GM12801 (cell line): ENCODE measurements around the gene AKAP8L.

ENCODE experiments used
- TF ChIP-seq, protein P1 (sequence below): IDR thresholded peaks from one replicate; pipeline ENCODE4 v1.5.1; 2011; ENCODE audit warnings: control low read depth; ENCODE audit not compliant: insufficient read length; ENCODE audit errors: extremely low read depth

The AKAP8L gene

DNA sequence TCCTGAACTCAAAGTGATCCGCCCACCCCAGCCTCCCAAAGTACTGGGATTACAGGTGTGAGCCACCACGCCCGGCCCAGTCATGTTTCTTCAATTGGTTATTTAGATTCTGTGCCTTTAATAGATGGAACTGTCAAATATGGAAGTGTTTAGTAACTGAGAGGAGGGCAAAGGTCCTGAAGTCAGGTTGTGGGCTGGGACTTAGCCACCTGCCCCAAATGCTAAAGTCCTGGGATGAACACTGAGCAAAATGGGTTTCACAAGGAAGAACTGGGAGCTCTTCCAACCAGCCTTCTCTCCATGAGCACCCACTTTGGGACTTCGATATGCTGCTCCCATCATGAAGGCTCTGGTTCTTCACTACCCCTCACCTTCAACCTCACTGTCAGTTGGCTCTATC is 60.9 kb downstream of the AKAP8L start:
- TF ChIP-seq, protein P1, sequence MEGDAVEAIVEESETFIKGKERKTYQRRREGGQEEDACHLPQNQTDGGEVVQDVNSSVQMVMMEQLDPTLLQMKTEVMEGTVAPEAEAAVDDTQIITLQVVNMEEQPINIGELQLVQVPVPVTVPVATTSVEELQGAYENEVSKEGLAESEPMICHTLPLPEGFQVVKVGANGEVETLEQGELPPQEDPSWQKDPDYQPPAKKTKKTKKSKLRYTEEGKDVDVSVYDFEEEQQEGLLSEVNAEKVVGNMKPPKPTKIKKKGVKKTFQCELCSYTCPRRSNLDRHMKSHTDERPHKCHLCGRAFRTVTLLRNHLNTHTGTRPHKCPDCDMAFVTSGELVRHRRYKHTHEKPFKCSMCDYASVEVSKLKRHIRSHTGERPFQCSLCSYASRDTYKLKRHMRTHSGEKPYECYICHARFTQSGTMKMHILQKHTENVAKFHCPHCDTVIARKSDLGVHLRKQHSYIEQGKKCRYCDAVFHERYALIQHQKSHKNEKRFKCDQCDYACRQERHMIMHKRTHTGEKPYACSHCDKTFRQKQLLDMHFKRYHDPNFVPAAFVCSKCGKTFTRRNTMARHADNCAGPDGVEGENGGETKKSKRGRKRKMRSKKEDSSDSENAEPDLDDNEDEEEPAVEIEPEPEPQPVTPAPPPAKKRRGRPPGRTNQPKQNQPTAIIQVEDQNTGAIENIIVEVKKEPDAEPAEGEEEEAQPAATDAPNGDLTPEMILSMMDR = no peak

DNA sequence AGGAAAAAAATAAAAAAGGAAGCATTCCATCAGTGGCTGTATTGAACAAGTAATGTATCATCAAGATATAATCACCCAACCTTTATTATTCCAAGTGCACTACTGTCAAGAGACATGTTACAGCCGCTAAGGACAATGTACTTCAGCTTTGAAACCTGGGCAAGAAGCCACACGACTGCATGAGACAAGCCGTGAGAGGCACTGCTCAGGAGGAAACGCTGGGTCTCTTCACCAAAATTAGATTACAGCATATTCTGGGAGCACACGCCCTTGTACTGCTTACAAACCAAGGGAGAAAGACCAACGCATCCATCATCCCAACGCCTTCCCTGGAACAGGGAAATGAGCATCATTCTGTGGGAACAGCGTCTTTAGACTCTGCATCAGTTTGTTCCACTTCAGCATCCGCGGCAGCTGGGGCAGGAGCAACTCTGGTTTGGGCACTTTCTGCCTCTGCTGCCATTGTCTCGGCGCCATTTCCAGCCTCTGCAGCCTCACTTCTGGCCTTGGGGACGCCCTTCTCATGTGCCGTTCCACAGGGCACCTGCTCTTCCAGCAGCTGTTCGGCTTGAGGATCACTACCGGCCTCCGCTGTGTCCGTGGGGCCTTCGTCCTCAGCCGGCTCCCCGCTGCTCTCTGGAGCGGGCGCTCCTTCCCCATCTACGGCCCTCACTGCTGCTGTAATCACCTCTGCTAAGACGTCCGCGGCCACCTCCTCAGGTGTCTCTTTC is 64.1 kb downstream of the AKAP8L start:
- TF ChIP-seq, protein P1 = no peak

DNA sequence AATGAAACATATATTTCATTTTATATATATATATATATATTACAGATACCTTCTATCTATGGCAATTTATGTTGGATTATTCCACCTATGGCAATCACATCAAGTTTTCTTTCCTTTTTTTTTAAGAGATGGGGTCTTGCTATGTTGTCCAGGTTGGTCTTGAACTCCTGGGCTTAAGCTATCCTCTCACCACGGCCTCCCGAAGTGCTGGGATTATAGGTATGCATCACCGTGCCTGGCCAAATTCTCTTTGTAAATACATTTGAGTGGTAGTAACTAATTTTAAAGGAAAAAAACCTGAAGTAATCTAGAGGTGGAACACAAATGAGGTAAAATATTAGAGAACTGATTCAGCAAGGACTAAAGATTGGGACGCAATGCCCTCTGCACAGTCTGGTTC is 64.9 kb downstream of the AKAP8L start:
- TF ChIP-seq, protein P1 = no peak

DNA sequence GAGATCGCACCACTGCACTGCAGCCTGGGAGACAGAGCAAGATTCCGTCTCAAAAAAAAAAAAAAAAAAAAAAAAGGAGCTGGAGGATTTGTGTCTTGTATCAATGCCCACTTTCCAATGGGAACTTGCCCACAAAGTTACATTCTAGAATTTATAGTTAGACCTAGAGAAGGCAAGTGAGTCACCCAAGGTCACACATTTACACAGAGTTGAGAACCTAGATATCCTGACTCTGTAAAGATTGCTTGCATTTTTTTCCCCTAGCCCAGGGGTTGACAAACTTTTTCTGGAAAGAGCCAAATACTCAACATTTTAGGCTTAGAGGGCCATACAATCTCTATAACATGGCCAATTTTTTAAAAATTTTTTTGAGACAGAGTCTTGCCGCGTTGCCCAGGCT is 78.7 kb downstream of the AKAP8L start:
- TF ChIP-seq, protein P1 = no peak

DNA sequence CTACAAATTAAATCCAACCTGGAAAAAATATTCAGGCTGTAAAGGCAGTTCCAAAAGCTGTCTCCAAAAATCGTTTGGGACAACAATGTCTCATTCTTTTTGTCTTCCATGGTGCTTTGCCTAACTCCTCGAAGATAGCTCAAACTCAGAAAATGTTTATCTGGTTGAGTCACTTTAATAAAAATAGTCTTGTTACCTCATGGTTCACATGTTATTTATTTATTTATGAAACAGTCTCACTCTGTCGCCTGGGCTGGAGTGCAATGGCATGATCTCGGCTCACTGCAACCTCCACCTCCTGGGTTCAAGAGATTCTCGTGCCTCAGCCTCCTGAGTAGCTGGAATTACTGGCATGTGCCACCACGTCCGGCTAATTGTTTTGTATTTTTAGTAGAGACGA is 81.6 kb downstream of the AKAP8L start:
- TF ChIP-seq, protein P1 = no peak

DNA sequence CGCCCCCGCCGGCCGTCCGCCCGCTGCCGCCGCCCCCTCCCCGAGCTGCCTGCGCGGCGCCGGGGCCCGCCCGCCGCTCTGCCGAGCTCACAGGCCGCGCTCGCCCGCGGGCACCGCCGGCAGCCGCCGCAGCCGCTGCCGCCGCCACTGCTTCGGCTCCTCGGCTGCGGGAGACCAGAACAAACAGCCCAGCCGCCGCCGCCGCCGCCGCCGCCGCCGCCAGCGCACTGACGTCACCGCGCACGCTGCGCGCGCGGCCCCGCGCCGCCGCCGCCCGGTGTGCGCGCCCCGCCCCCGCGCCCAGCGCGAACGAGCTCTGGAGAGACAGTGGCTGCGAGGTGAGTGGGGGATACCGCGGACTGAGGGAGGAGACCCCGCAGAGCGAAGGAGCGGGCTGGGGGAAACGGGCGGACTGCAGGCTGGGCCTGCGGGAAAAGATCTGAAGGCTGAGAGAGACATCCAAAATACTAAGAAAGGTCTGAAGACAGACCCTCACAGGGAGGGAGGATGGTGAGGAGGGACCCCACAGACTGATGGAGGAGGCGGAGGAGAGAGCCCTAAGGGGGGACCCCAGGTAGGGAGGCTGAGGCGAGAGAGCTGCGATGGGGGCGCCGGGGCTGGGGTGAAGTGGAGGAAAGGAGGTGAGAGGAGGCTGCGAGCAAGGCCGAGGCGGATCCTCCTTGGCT is 86.3 kb downstream of the AKAP8L start, which contains the start of gene BRD4:
Gene BRD4, minus strand, starts transcription at position 229 of the 686 bp plus-strand sequence. CDS start 59,440 bp downstream, outside the sequence.
- TF ChIP-seq, protein P1 = no peak

DNA sequence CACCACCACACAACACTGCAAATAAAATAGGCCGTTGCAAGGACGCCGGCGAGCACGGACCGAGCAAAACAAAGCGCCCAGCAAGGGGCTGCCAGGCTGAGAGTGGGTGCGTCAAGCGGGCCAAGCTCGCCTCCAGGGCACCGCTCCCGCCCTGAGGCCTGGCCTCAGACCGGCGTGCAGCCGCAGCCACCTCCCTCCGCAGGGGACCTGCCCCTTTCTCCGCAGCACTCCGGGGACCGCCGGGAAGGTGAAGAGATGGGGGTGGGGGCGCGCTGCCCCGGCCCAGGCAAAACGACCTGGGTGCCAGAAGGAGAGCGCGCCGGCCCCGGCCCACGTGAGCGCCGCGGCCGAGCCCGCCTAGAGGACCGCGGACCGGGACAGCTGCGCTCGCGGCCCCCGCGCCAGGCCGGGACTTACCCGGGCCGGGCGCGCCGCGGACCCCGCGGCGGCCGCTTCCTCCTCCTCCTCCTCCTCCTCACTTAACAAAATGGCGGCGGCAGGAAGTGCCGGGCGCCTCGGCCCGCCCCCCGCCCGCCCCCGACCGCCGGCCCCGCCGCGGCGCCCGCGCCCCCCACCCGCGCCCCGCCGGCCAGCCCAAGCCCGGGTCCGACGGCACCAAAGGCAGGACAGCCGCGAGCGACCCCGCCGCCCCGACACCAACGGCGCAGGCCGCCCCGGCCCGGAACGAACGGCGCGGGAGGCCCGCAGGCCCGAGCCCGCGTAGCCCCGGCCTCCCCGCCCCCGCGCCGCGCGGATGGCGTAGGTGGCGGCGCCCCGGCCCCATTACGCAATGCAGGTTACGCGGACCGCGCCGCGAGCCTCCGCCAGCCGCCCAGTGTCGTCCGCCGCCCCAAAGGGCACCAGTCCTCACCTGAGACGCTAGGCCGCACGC is 87.1 kb downstream of the AKAP8L start:
- TF ChIP-seq, protein P1 = no peak
